ENCODE results near the gene GADL1. TPM values are rescaled to one million over a fixed set of nuclear protein-coding genes. Genes with fewer than 3 reads are reported as not detected.
A peak's percentile ranks its signal among the peaks of the same experiment; 100 is the strongest.

The GADL1 gene
- total and polyA plus RNA-seq, 12 donors, result 0.06 to 0.55 (median 0.13) TPM; not detected in 3

DNA sequence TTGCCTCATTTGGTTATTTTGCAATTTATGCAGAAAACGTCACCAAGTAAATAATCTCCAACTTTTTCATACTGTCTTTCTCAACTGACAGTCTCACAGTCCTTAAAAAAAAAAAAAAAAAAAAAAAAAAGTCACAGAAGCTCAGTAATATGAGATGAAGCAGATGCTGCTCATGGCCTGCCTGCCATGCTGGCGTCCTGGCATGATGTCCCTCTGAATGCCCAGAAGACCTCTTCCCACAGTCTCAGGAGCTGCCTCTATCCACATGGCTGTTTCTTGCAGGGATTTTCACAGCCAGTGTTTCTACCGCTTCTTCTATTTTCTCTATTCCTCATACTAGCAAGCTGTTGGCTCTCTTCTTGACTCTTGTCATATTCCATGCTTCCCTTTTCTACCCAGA, 200.3 kb downstream of the GADL1 start:
- H3K4me1 ChIP-seq (replicated peaks in 1 of 2), result peaks cover 22 to 52% of the 10 kb centered on the region in 2 donors
- no peak overlapping the region for H3K4me3 ChIP-seq
- no peak overlapping the region for H3K27ac ChIP-seq
- intact Hi-C loops (cut with DNase I), result loop anchor here in 1 of 2 donors (10.0 kb wide), 1 partner anchor 79 kb away; no protein-coding TSS in a partner anchor
- no peaks in the 10 kb centered on the region for H3K27me3 ChIP-seq
- no peak for DNase-seq
- no peaks in the 10 kb centered on the region for H3K9me3 ChIP-seq (replicated peaks in 1 of 3)
- TF ChIP-seq CTCF (IDR thresholded peaks at IDR 0.05) (no peak), POLR2A (IDR thresholded peaks at IDR 0.05) (no peak)
- peaks cover 0 to 55% of the 10 kb centered on the region in 2 donors for H3K36me3 ChIP-seq (replicated peaks in 1 of 2)
- WGBS, 4 donors, result 71 to 79% (median 73%) methylated on average over 3 of the region's 3 CpGs

DNA sequence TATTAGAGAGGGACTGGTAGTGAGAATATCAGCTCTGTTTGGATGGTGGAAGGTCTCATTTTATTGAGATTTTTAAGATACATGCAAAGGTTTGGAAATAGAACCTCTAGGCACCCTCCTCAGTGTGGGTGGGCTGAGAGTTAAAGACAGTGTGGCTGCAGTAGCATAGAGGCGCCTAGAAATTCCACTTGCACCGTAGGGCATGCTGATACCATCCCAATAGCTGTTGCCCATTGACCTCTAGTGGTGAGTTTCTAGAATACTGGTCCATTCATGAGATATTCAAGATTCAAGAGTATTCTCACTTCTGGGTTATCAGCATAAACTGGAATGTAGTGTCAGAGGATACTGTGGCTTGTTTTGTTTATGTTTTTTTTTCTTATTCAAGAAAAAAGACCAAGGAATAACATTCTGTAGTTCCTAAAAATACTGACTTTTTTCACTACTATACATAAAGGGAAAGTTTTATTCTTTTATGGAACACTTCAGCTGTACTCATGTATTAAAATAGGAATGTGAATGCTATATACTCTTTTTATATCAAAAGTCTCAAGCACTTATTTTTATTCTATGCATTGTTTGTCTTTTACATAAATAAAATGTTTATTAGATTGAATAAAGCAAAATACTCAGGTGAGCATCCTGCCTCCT, 200.9 kb downstream of the GADL1 start:
- peaks cover 0 to 60% of the 10 kb centered on the region in 2 donors for H3K36me3 ChIP-seq (replicated peaks in 1 of 2)
- peak in 5 of 7 donors; percentile 37 to 58 (median 55) for DNase-seq
- H3K4me3 ChIP-seq, result no peak overlapping the region
- no peaks in the 10 kb centered on the region for H3K27me3 ChIP-seq
- intact Hi-C loops (cut with DNase I), result loop anchor here in 1 of 2 donors (10.0 kb wide), 1 partner anchor 79 kb away; no protein-coding TSS in a partner anchor
- H3K9me3 ChIP-seq (replicated peaks in 1 of 3), result no peaks in the 10 kb centered on the region
- H3K27ac ChIP-seq, result no peak overlapping the region
- H3K4me1 ChIP-seq (replicated peaks in 1 of 2), result peaks cover 27 to 58% of the 10 kb centered on the region in 2 donors
- no peak for TF ChIP-seq POLR2A (IDR thresholded peaks at IDR 0.05)
- TF ChIP-seq CTCF (IDR thresholded peaks at IDR 0.05), result peak; percentile 61 to 90 (median 86)
- 4 to 13% (median 8%) methylated on average over 2 of the region's 2 CpGs for WGBS, 4 donors

GRCh38 chr3:30692498-30693130, 201.8 kb downstream of the GADL1 start:
- intact Hi-C loops (cut with DNase I), result loop anchor here in 1 of 2 donors (10.0 kb wide), 1 partner anchor 78 kb away; no protein-coding TSS in a partner anchor
- TF ChIP-seq POLR2A (IDR thresholded peaks at IDR 0.05) (no peak), CTCF (IDR thresholded peaks at IDR 0.05) (no peak)
- H3K4me3 ChIP-seq, result no peak overlapping the region
- H3K4me1 ChIP-seq (replicated peaks in 1 of 2), result peaks cover 33 to 67% of the 10 kb centered on the region in 2 donors
- H3K36me3 ChIP-seq (replicated peaks in 1 of 2), result peaks cover 0 to 63% of the 10 kb centered on the region in 2 donors
- no peaks in the 10 kb centered on the region for H3K9me3 ChIP-seq (replicated peaks in 1 of 3)
- H3K27me3 ChIP-seq, result no peaks in the 10 kb centered on the region
- no peak for DNase-seq
- H3K27ac ChIP-seq, result peak overlapping the region in 1 of 5 donors; percentile 83
- WGBS, 4 donors, result 80 to 89% (median 86%) methylated on average over 3 of the region's 3 CpGs

GRCh38 chr3:30691944-30692343, 202.5 kb downstream of the GADL1 start:
- Histone ChIP-seq H3K27me3 (no peaks in the 10 kb centered on the region), H3K9me3 (replicated peaks in 1 of 3) (no peaks in the 10 kb centered on the region), H3K27ac (peak overlapping the region in 1 of 5 donors; percentile 83), H3K4me1 (replicated peaks in 1 of 2) (peaks cover 33 to 71% of the 10 kb centered on the region in 2 donors), H3K4me3 (no peak overlapping the region), H3K36me3 (replicated peaks in 1 of 2) (peaks cover 0 to 65% of the 10 kb centered on the region in 2 donors)
- TF ChIP-seq CTCF (IDR thresholded peaks at IDR 0.05) (no peak), POLR2A (IDR thresholded peaks at IDR 0.05) (no peak)
- no peak for DNase-seq
- 84 to 100% (median 89%) methylated on average over 1 of the region's 1 CpG for WGBS, 4 donors
- intact Hi-C loops (cut with DNase I), result loop anchor here in 1 of 2 donors (10.0 kb wide), 1 partner anchor 77 kb away; no protein-coding TSS in a partner anchor

All from adrenal gland (tissue), 12 donors.